ENCODE data around the gene IRF4.

IRF4 gene

DNA sequence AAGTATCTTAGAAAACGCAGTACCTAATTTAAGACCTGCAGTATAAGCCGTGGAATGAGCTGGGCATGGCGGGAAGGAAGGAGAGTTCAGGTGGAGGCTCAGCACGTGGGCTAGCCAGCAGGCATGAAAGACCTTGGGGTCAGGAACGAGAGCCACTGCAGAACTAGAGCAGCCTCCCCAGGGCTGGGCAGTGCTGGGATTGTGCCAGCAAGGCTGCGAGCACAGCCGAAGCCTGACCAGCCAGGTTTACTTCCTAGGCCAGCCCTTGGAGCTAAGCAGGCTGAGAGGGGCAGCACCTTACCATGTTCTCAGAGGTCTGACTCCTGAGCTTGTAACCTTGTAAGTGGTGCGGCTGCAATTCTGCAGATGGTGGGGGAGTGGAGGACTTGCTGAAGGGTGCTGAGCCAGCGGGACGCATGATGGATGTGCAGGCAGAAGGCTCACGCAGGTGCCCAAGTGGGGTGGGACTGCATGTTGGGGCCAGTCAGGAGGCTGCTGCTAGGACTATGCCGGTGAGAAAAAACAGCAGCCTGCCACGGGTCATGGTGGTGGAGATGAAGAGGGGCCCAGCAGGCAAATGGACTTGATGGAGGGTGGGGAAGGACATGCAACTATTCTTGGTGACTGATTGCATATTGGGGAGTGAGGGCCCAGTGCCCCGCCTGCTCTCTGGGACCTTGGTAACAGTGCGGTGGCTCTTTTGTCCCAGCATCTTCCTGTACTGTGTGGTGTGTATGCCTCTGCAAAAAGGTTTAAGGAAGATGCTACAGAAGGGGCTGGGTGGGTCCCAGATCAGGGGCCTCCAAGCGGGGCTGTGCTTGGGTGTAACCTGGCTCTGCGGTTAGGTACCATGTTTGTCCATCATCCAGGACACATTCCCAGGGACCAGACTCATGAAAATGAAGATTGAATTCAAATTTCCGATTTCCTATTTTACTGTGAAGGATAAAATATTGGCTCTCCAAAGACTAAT lies 37.6 kb upstream of the IRF4 start:
- DNase-seq: no peak

GRCh38 chr6:354631-355280 lies 36.8 kb upstream of the IRF4 start:
- DNase-seq: no peak

DNA sequence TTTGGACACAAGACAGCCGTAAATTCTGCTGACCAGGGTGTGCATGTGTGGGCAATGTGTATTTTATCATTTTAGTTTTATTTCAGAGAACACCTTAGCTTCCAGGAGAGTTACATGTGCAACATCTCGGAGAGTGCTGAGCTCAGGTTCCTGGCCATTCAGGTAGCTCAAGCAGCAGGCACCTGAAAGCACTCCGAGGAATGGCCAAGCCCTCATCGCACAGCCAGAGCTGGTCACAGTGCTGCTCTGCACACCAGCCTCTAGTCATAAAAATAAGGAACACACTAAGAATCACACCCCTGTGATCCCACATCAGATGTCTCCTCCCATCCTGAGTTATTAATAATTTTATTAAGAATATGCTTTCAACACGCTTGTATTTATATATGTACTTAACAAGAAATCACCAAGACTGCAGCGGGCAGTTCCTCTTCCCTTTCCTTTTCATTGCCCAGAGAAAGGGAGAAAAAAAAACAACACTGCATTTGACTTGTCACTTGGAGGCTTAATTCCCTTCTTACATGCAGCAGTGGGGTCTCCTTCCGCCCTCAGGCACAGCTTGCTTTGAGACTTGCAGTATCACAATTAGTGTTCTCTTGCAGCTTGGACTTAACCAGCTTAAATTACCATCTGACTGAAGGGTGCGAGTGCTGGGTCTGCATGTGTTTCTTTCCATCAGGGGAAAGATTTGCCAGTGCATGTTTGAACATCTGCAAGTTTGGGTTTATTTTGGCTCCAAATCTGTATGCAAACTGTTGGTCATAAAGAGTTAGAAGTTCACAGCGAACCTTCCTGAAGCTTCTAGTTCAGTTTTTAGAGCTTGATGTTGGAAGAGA lies 36.0 kb upstream of the IRF4 start:
- DNase-seq: no peak

GRCh38 chr6:356828-357251 lies 34.7 kb upstream of the IRF4 start:
- no peak for DNase-seq

GRCh38 chr6:357261-357790 lies 34.2 kb upstream of the IRF4 start:
- no peak for DNase-seq

- DNase-seq: no peak
These were observed 33.7 kb upstream of the IRF4 start for GRCh38 chr6:357791-358341.

- DNase-seq: no peak
These were observed 33.1 kb upstream of the IRF4 start for GRCh38 chr6:358432-358831.

DNA sequence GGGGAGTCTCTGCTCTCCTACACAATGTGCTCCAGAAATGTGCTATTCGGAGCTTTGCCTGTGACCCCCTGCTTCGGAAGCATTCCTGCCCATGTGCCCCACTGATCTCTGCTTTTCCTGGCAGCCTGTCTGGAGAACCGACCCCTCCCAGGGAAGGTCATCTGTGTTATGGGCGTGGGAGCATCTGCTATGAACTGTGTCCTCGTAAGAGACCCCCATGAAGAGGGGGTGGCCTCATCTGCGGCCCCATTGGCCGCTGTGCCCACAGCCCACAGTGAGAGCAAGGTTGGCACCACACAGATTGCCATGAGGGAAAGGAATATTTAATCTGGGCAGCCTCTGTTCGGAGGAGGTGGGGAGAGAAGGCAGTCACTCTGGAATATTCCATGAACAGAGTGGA lies 32.7 kb upstream of the IRF4 start:
- DNase-seq: no peak

- no peak for DNase-seq
These were observed 32.1 kb upstream of the IRF4 start for GRCh38 chr6:359261-360035.

DNA sequence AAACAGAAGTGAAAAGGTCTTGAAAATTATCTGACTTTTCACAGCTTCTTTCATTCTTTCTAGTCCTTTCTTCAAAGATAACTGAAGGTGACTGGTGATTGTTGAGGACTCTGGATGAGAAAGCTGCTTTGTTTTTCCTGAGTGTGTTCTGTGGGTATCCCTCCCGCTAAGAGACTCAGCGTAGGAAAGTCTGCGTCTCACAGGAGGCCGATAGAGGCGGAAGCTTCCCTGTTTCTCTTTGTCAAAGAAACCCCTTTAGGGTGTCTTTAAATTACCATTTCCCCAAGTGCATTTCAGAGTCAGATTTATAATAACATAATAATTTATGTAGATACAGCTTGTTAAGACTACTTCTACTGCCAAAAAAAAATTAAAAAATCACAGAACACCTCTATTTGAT lies 31.2 kb upstream of the IRF4 start:
- DNase-seq: no peak

GRCh38 chr6:360764-361373 lies 30.7 kb upstream of the IRF4 start:
- no peak for DNase-seq

GRCh38 chr6:361411-362132 lies 30.0 kb upstream of the IRF4 start:
- DNase-seq: no peak

DNA sequence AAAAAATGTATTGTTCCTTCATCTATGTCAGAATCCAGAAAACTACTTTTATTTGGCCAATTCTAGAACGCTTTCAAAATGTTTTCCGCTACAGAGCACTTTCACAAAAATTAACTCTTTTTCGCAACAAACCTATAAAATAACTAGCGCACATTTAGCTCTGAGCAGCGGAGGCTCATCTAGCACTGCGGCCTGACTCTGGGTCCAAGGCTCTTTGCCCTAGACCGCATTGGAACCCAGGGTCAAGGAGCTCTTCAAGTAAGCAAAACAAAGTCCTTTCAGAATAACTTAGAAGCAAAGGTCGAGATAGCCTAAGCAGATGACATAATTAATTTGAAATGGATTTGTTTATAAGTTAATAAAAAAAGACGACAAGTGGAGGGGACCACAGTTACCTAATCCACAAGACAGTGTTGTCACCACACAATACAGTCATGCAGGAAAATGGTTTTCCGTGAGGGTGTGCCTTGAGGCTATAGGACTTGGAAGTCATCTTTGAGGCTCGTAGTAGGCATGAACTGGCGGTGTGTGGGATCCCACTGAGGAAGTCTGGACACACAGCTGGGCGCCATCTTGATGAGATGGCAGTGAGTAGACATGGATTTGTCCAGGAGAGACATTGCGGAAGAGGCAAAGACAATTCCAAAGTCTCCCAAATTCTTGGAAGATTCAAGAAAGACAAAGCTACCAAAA lies 29.2 kb upstream of the IRF4 start:
- DNase-seq: no peak

DNA sequence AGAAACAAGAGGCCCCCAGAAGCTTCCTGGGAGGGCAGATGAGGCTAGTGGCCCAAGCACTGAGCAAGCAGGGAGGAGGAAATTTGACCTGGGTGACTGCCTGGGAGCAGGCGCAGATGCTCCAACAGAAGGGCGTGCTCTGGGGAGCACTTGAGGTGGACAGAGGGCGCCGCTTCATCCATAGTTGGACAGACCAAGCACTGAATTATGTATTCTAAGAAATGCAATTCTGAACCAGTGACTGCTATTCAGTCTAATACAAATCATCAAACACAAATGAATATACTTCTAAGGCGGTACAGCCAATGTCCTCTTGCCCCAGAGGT lies 28.7 kb upstream of the IRF4 start:
- no peak for DNase-seq

GRCh38 chr6:363291-363690 lies 28.3 kb upstream of the IRF4 start:
- no peak for DNase-seq

GRCh38 chr6:363909-364308 lies 27.6 kb upstream of the IRF4 start:
- no peak for DNase-seq

- DNase-seq: no peak
These were observed 26.7 kb upstream of the IRF4 start for GRCh38 chr6:364609-365540.

GRCh38 chr6:365835-366234 lies 25.7 kb upstream of the IRF4 start:
- DNase-seq: no peak

Data from SHP77 (cell line).